ENCODE data around the gene AFG1L.

DNA sequence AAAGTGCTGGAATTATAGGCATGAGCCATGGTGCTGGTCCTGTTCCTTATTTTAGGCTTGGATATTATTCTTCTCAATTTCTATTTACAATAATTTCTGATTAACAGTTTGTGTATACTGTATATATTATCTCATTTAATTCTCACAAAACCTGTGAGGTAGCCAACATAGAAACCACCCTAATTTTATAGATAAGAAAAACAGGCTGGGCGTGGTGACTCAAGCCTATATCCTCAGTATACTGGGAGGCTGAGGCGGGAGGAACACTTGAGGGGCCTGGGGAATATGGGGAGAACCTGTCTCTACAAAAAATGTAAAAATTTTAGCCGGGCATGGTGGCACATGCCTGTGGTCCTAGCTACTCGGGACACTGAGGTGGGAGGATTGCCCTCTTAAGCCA, 3.8 kb upstream of the AFG1L start:
- TF ChIP-seq CTCF (IDR thresholded peaks at IDR 0.05; ENCODE audit: low read length): no peak
- TF ChIP-seq EZH2 (IDR thresholded peaks at IDR 0.05; ENCODE audit: borderline replicate concordance, low read length): no peak

Measured in OCI-LY1 (cell line).